HG03575 (cell line): ENCODE measurements around the gene IL19.

Source experiments
- ATAC-seq: cut with Tn5 transposase; IDR thresholded peaks from one replicate; pipeline ENCODE4 v1.9.1; 2021; ENCODE audit not compliant: unreplicated experiment, insufficient number of reproducible peaks, low FRiP score; ENCODE audit errors: extremely low read depth

Gene IL19

GRCh38 chr1:206867239-206867638 lies 96.7 kb downstream of the IL19 start:
- no peak for ATAC-seq

GRCh38 chr1:206867716-206868115 lies 97.1 kb downstream of the IL19 start:
- ATAC-seq = no peak

- ATAC-seq = no peak
These were observed 97.7 kb downstream of the IL19 start for GRCh38 chr1:206868264-206868663.

GRCh38 chr1:206872139-206872538 lies 101.6 kb downstream of the IL19 start:
- ATAC-seq = no peak

GRCh38 chr1:206873603-206874188 lies 103.1 kb downstream of the IL19 start:
- no peak for ATAC-seq

- ATAC-seq = no peak
These were observed 105.3 kb downstream of the IL19 start for GRCh38 chr1:206875752-206876377.

GRCh38 chr1:206878456-206878855 lies 107.9 kb downstream of the IL19 start:
- no peak for ATAC-seq

- no peak for ATAC-seq
These were observed 109.7 kb downstream of the IL19 start for GRCh38 chr1:206880314-206880713.

- no peak for ATAC-seq
These were observed 112.0 kb downstream of the IL19 start for GRCh38 chr1:206882555-206882954.

- no peak for ATAC-seq
These were observed 112.6 kb downstream of the IL19 start for GRCh38 chr1:206883160-206883559.

- ATAC-seq = no peak
These were observed 113.3 kb downstream of the IL19 start for GRCh38 chr1:206883876-206884275.

- ATAC-seq = no peak
These were observed 114.9 kb downstream of the IL19 start for GRCh38 chr1:206885341-206886060.

GRCh38 chr1:206886831-206887230 lies 116.3 kb downstream of the IL19 start:
- ATAC-seq = no peak

GRCh38 chr1:206887701-206888100 lies 117.1 kb downstream of the IL19 start:
- no peak for ATAC-seq

- no peak for ATAC-seq
These were observed 119.8 kb downstream of the IL19 start for GRCh38 chr1:206890125-206891060.

GRCh38 chr1:206891412-206891811 lies 120.8 kb downstream of the IL19 start:
- ATAC-seq = no peak
